Stimulated activated CD8-positive, alpha-beta memory T cell treated with anti-CD3 and anti-CD28 coated beads, Interleukin-15, amount 100 ng/mL, for 48 hours (primary cell): ENCODE data around the gene HRH2.
"Not testable (repeated sequence)": the region's sequence is repeated elsewhere in the genome, so short reads cannot be mapped to it uniquely, and the experiment has no call there.

Experiments used
- DNase-seq, 2 donors: peaks; one replicate each; pipeline ENCODE4 v3.0.0-alpha.2; 2020; ENCODE audit warnings: low read depth in 2 of 2

The HRH2 gene

GRCh38 chr5:175740014-175740413 is 82.1 kb downstream of the HRH2 start:
- no peak for DNase-seq

DNA sequence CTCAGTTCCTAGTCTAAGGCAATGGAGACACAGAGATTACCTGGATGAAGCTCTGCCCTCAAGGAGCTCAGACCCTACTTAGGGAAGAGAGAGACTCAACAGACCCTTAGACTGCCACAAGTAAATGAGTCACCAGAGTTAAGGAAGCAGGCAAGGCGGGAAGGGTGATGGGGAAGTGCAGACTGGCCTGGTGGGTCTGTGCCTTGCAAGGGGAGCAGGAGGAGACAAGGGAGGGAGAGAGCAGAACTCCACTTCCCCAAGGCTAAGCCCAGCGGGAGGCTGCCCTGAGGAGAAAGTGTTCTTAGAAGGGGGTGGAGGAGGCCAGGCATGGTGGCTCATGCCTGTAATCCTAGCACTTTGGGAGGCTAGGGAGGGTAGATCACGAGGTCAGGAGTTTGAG is 83.7 kb downstream of the HRH2 start:
- no peak for DNase-seq

- no peak for DNase-seq
Measured at GRCh38 chr5:175742290-175742994, 84.6 kb downstream of the HRH2 start.

GRCh38 chr5:175743676-175744210 is 85.9 kb downstream of the HRH2 start:
- DNase-seq: no peak

DNA sequence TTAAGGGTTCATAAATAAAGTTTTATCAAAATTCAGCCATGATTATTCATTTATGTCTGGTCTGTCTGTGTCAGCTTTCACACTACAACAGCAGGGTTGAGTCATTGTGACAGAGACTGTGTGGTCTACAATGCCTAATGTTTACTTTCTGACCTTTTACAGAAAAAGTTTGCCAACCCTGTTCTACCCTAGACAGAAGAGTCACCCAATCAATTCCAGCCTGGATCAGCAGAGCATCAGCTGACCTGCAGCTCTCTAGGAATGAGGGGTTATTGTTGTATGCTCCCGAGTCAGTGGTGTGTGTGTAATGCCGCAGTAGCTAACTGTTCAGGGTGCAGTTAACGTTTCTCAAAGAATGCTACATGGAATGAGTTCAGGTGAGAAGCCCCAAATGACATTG is 87.3 kb downstream of the HRH2 start:
- no peak for DNase-seq

GRCh38 chr5:175746851-175747250 is 89.0 kb downstream of the HRH2 start:
- DNase-seq: no peak

DNA sequence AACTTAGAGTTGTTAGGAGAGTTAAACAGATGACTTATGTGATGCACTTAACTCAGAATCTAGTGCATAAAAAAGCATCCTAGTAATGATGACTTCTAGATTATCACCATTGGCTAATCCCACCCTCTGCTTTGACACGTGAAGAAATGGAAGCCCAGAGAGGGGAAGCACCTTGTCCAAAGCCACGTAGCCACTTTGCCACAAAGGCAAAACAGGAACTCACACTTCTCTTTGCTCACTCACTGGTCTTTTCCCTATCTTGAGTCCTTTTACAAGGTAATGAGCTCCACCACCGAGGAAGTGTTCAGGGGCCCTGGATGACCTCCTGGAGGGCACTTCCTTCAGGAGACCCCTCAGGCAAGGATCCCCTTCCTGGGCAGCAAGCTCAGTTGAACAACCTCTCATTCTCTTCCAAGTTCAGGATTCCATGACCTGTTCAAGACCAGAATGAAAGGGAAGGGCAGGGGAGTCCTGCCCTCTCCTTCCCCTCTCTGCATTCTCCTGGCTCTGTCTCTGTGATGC is 89.7 kb downstream of the HRH2 start:
- DNase-seq: no peak

- no peak for DNase-seq
Measured at GRCh38 chr5:175748650-175749049, 90.8 kb downstream of the HRH2 start.

- no peak for DNase-seq
Measured at GRCh38 chr5:175749591-175749990, 91.7 kb downstream of the HRH2 start.

DNA sequence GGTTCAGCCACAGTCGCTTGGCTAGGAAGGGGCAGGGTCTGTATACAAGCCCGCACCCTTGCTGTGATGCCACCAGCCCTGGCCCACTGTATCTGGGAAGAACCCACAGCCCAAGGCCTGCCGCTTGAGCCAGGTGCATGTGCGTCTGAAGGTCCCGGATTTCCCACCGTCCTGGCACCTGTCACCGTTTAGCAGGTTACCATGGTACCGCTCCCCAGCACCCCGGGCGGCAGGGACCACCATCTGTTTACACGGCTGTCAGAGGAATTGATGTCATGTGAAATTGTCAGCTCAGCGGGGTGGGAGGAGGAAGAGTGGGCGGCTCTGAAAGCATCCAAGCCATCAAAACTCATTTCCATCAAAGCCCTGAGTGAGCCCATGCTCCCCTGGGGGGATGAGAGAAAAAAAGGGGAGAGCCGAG is 92.7 kb downstream of the HRH2 start:
- no peak for DNase-seq

GRCh38 chr5:175751369-175751768 is 93.5 kb downstream of the HRH2 start:
- no peak for DNase-seq

DNA sequence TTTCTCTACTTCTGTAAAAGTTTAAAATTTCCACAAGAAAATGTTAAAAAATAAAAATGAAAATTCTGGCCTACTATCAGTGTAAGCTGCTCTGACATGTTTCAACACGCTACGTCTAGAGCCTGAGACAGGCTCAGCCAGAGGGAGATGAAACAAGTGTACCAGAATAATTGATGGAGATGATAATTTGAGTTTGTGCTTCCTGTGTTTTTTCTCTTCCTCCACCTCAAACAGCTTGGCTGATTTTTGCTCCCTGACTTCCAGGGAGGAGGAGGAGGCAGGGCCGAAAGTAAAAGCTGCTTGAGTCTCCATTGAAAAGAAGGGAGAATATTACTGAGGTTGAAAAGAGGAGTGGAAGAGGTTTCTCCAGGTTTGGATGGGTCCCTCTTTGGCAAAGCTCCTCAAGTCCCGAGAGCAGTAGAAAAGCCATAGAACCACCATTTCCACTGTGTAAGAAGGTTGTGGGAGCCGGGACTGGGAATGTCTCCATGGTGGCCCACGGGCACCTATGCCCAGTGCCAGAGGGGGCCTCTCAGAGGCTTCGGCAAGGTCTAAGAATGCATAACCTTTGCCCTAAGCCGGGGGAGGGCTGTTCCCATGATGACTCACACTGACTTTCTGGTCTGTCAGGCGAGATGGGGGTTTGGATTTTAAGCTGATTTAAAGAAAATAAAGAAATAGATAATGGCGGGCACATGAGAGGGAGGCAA is 95.1 kb downstream of the HRH2 start:
- no peak for DNase-seq

GRCh38 chr5:175753536-175754402 is 95.9 kb downstream of the HRH2 start:
- DNase-seq: no peak

DNA sequence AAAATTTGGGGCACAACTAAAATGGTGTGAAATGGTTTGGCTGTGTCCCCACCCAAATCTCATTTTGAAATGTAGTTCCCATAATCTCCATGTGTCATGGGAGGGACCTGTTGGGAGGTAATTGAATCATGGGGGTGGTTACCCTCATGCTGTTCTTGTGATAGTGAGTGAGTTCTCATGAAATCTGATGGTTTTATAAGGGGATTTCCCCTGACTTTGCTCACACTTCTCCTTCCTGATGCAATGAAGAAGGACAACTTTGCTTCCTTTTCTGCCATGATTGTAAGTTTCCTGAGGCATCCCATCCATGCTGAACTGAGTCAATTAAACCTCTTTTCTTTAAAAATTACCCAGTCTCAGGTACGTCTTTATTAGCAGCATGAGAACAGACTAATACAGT is 102.1 kb downstream of the HRH2 start:
- DNase-seq: not testable (repeated sequence)
